ENCODE results near the gene EIF5A.
A peak's percentile ranks its signal among the peaks of the same experiment; 100 is the strongest.

Gene EIF5A

GRCh38 chr17:7346761-7347614 is 39.6 kb downstream of the EIF5A start:
- DNase-seq (ENCODE audit: low read depth), result no peak
- TF ChIP-seq CTCF (conservative IDR thresholded peaks at IDR 0.05; ENCODE audit: low read depth, low read length), result no peak

GRCh38 chr17:7347630-7348477 is 40.4 kb downstream of the EIF5A start:
- H3K4me3 ChIP-seq (ENCODE audit: low read length), result no peak overlapping the region
- no peak for DNase-seq (ENCODE audit: low read depth)
- no peak for TF ChIP-seq CTCF (conservative IDR thresholded peaks at IDR 0.05; ENCODE audit: low read depth, low read length)

More at GRCh38 chr17:7346761-7347614, 39.6 kb downstream of the EIF5A start:
- no peak overlapping the region for H3K4me3 ChIP-seq (ENCODE audit: low read length)

GRCh38 chr17:7348478-7349242 is 41.2 kb downstream of the EIF5A start:
- DNase-seq (ENCODE audit: low read depth), result no peak
- TF ChIP-seq CTCF (conservative IDR thresholded peaks at IDR 0.05; ENCODE audit: low read depth, low read length), result no peak
- no peak overlapping the region for H3K4me3 ChIP-seq (ENCODE audit: low read length)

GRCh38 chr17:7351665-7352502 is 44.5 kb downstream of the EIF5A start, which contains the start of gene KCTD11:
TSS of gene KCTD11 (plus strand) at chr17:7352162.
- peak within 1 kb of the TSS; percentile 74 for H3K4me3 ChIP-seq (ENCODE audit: low read length)
- peak; percentile 68 for DNase-seq (ENCODE audit: low read depth)
- TF ChIP-seq CTCF (conservative IDR thresholded peaks at IDR 0.05; ENCODE audit: low read depth, low read length), result no peak

GRCh38 chr17:7352503-7352889 is 45.1 kb downstream of the EIF5A start:
- peak overlapping the region; percentile 74 for H3K4me3 ChIP-seq (ENCODE audit: low read length)
- peak; percentile 69 for TF ChIP-seq CTCF (conservative IDR thresholded peaks at IDR 0.05; ENCODE audit: low read depth, low read length)

More at GRCh38 chr17:7352503-7352889, 45.1 kb downstream of the EIF5A start:
- no peak for DNase-seq (ENCODE audit: low read depth)
